Fibroblast of mammary gland (primary cell): ENCODE measurements around the gene DTHD1.

Experiments used
- DNase-seq: peaks from one replicate; pipeline ENCODE4 v3.0.0-alpha.2; 2010; ENCODE audit warnings: low read depth
- H3K4me3 ChIP-seq: 2 replicates; pipeline ENCODE4 v1.5.1; 2011; ENCODE audit warnings: low read depth, mild to moderate bottlenecking, low read length, moderate library complexity; ENCODE audit not compliant: control insufficient read depth
- CTCF ChIP-seq: conservative IDR thresholded peaks from 2 replicates; pipeline ENCODE4 v1.5.1; 2011; ENCODE audit warnings: low read depth, low read length, inconsistent platforms; ENCODE audit not compliant: control insufficient read depth, insufficient read depth

DTHD1 gene

GRCh38 chr4:36363024-36363423 lies 81.6 kb downstream of the DTHD1 start:
- no peak for DNase-seq
- TF ChIP-seq CTCF = no peak
- no peak overlapping the region for H3K4me3 ChIP-seq

- TF ChIP-seq CTCF = no peak
Observed at GRCh38 chr4:36374836-36375511, 93.6 kb downstream of the DTHD1 start.

GRCh38 chr4:36385951-36386571 lies 104.6 kb downstream of the DTHD1 start:
- DNase-seq = no peak

More at GRCh38 chr4:36374836-36375511, 93.6 kb downstream of the DTHD1 start:
- no peak overlapping the region for H3K4me3 ChIP-seq
- DNase-seq = no peak

GRCh38 chr4:36386691-36387090 lies 105.3 kb downstream of the DTHD1 start:
- no peak overlapping the region for H3K4me3 ChIP-seq
- no peak for DNase-seq
- TF ChIP-seq CTCF = no peak

More at GRCh38 chr4:36385951-36386571, 104.6 kb downstream of the DTHD1 start:
- no peak for TF ChIP-seq CTCF
- H3K4me3 ChIP-seq = no peak overlapping the region

- no peak for TF ChIP-seq CTCF
- no peak for DNase-seq
Observed at GRCh38 chr4:36388710-36389109, 107.3 kb downstream of the DTHD1 start.

GRCh38 chr4:36391411-36391810 lies 110.0 kb downstream of the DTHD1 start:
- no peak overlapping the region for H3K4me3 ChIP-seq
- DNase-seq = no peak
- TF ChIP-seq CTCF = no peak

More at GRCh38 chr4:36388710-36389109, 107.3 kb downstream of the DTHD1 start:
- H3K4me3 ChIP-seq = no peak overlapping the region
